HepG2 (cell line): ENCODE measurements around the gene RGL1. TPM values are rescaled to one million over a fixed set of nuclear protein-coding genes. Genes with fewer than 3 reads are reported as not detected.

Source experiments
- ATAC-seq: fragments of 200-7000 bp; cut with Tn5 transposase; 3 replicates; pipeline ENCODE4 v1.9.1; 2020; ENCODE audit warnings: mild to moderate bottlenecking, moderate library complexity
- BruUV-seq: library from RNA; stranded (reverse); fragments of 400-500 nt; replicated peaks from 2 replicates; lab custom pipeline; 2021; lab: Mats Ljungman, UMichigan
- CTCF ChIA-PET: fragments of 300-600 bp; formaldehyde crosslinking; extraction: SDS; loops from one replicate; lab custom pipeline; 2021; ENCODE audit warnings: low total read pairs, inconsistent platforms, low intra/inter-chr PET ratio; lab: Yijun Ruan, JAX
- POLR2A ChIA-PET: fragments of 350-600 bp; sonication (Branson Sonifier 250); formaldehyde crosslinking; loops from one replicate; lab custom pipeline; 2020; ENCODE audit warnings: antibody characterized with exemption, inconsistent platforms; lab: Yijun Ruan, JAX
- DNase-seq: peaks from one replicate; pipeline ENCODE4 v3.0.0-alpha.2; 2015; ENCODE audit warnings: low spot score
- FAIRE-seq: peaks from 3 replicates; lab custom pipeline; 2011; peaks lifted over from hg19 to GRCh38; lab: Jason Lieb, UNC
- H2AFZ ChIP-seq: one replicate; pipeline ENCODE4 v1.6.1; 2011; ENCODE audit warnings: low read length, inconsistent platforms
- H3K27ac ChIP-seq: fragments of 300-600 bp; 3 replicates; pipeline ENCODE4 v1.8.0; 2011; ENCODE audit warnings: mixed run types, mild to moderate bottlenecking, mixed read lengths, low read length, inconsistent platforms; ENCODE audit not compliant: insufficient read depth; ENCODE audit errors: extremely low read length
- H3K27me3 ChIP-seq, 2 experiments: fragments of 200-600 bp in 1 of 2; 2 replicates in 1 of 2; 3 replicates in 1 of 2; pipeline versions ENCODE4 v1.6.0 to v1.8.0; 2011; ENCODE audit warnings: low read length in 2 of 2, mild to moderate bottlenecking in 2 of 2, moderate library complexity in 2 of 2, inconsistent platforms in 1 of 2; ENCODE audit not compliant: insufficient read depth in 2 of 2, control insufficient read depth in 1 of 2
- H3K36me3 ChIP-seq, 2 experiments: fragments of 200-600 bp in 1 of 2; replicated peaks in 1 of 2; 2 replicates in 1 of 2; 3 replicates in 1 of 2; pipeline versions ENCODE4 v1.5.1 to v1.8.0; 2011; ENCODE audit warnings: low read length in 2 of 2, inconsistent platforms in 1 of 2; ENCODE audit not compliant: insufficient read depth in 2 of 2, control insufficient read depth in 1 of 2
- H3K4me1 ChIP-seq: 2 replicates; pipeline ENCODE4 v1.5.1; 2012; ENCODE audit warnings: low read length, inconsistent platforms; ENCODE audit not compliant: insufficient read depth
- H3K4me2 ChIP-seq: 2 replicates; pipeline ENCODE4 v1.6.0; 2011; ENCODE audit warnings: low read depth, low read length, inconsistent platforms
- H3K4me3 ChIP-seq, 3 experiments: fragments of 200-600 bp in 1 of 3; sonication (generic), shearing (Covaris generic) in 1 of 3; replicated peaks in 1 of 3; 2 replicates each; pipeline ENCODE4 v1.5.1; 2011 to 2016; ENCODE audit warnings: low read length in 3 of 3, inconsistent platforms in 2 of 3, low read depth in 2 of 3, mild to moderate bottlenecking in 2 of 3, control low read depth in 1 of 3, mixed read lengths in 1 of 3; ENCODE audit not compliant: insufficient read depth in 1 of 3
- H3K79me2 ChIP-seq: one replicate; pipeline ENCODE4 v1.6.1; 2011; ENCODE audit warnings: low read length, inconsistent platforms; ENCODE audit not compliant: insufficient read depth
- H3K9ac ChIP-seq: 2 replicates; pipeline ENCODE4 v1.6.0; 2011; ENCODE audit warnings: mild to moderate bottlenecking, low read depth, low read length, inconsistent platforms; ENCODE audit not compliant: insufficient read depth
- H3K9me3 ChIP-seq: 2 replicates; pipeline ENCODE4 v1.5.1; 2012; ENCODE audit warnings: mild to moderate bottlenecking, low read length
- H4K20me1 ChIP-seq: 2 replicates; pipeline ENCODE4 v1.6.0; 2011; ENCODE audit warnings: inconsistent platforms, mild to moderate bottlenecking, low read length, moderate library complexity; ENCODE audit not compliant: insufficient read depth
- ELF3 ChIP-seq: IDR thresholded peaks from 2 replicates; pipeline ENCODE4 v1.6.1; 2016; ENCODE audit warnings: missing genetic modification reagents, missing compliant biosample characterization
- FOXA1 ChIP-seq, 2 experiments: fragments of 450-650 bp in 1 of 2; sonication (generic) in 1 of 2; formaldehyde crosslinking in 1 of 2; IDR thresholded peaks; 2 replicates each; pipeline versions ENCODE4 v1.4.0 to v1.6.1; 2016 to 2020; ENCODE audit warnings: missing genetic modification reagents in 1 of 2
- MAFK ChIP-seq, 2 experiments: IDR thresholded peaks in 1 of 2; conservative IDR thresholded peaks in 1 of 2; 2 replicates each; pipeline ENCODE4 v1.6.1; 2011; ENCODE audit warnings: improper control_type of control experiment in 2 of 2, low read length in 2 of 2
- MED1 ChIP-seq: sonication (generic); formaldehyde crosslinking; IDR thresholded peaks from 2 replicates; pipeline ENCODE4 v1.4.0; 2020; ENCODE audit warnings: missing genetic modification reagents
- MEIS1 ChIP-seq: sonication (generic); formaldehyde crosslinking; IDR thresholded peaks from 2 replicates; pipeline ENCODE4 v1.9.0; 2021; ENCODE audit warnings: mild to moderate bottlenecking, missing genetic modification reagents, moderate library complexity, borderline replicate concordance
- NR2F6 ChIP-seq, 2 experiments: IDR thresholded peaks; 2 replicates each; pipeline ENCODE4 v1.6.1; 2016; ENCODE audit warnings: antibody characterized with exemption in 1 of 2, mild to moderate bottlenecking in 1 of 2
- RELA ChIP-seq: sonication (generic); formaldehyde crosslinking; IDR thresholded peaks from 2 replicates; pipeline ENCODE4 v1.4.0; 2020; ENCODE audit warnings: missing genetic modification reagents
- RFX3 ChIP-seq: IDR thresholded peaks from 2 replicates; pipeline ENCODE4 v1.6.1; 2016; ENCODE audit warnings: missing biosample characterization, missing genetic modification reagents
- RORA ChIP-seq: sonication (generic); formaldehyde crosslinking; IDR thresholded peaks from 2 replicates; pipeline ENCODE4 v1.5.0; 2020; ENCODE audit warnings: mild to moderate bottlenecking, missing genetic modification reagents, moderate library complexity
- SIX1 ChIP-seq: sonication (generic); formaldehyde crosslinking; IDR thresholded peaks from 2 replicates; pipeline ENCODE4 v1.4.0; 2020; ENCODE audit warnings: missing genetic modification reagents, borderline replicate concordance
- TBL1XR1 ChIP-seq: fragments of 150-350 bp; IDR thresholded peaks from 2 replicates; pipeline ENCODE4 v1.6.1; 2014; ENCODE audit warnings: borderline replicate concordance, low read length; ENCODE audit not compliant: partially characterized antibody
- TRIM24 ChIP-seq: sonication (generic); formaldehyde crosslinking; IDR thresholded peaks from 2 replicates; pipeline ENCODE4 v1.8.0; 2022; ENCODE audit warnings: mild to moderate bottlenecking, missing genetic modification reagents
- YEATS2 ChIP-seq: sonication (generic); formaldehyde crosslinking; IDR thresholded peaks from 2 replicates; pipeline ENCODE4 v1.4.0; 2020; ENCODE audit warnings: missing genetic modification reagents, borderline replicate concordance
- ZNF17 ChIP-seq: sonication (generic); formaldehyde crosslinking; IDR thresholded peaks from 2 replicates; pipeline ENCODE4 v1.5.0; 2020; ENCODE audit warnings: mild to moderate bottlenecking, missing genetic modification reagents
- ZNF775 ChIP-seq: sonication (generic); formaldehyde crosslinking; IDR thresholded peaks from 2 replicates; pipeline ENCODE4 v1.4.0; 2020; ENCODE audit warnings: missing genetic modification reagents, mild to moderate bottlenecking, moderate library complexity, borderline replicate concordance
- WGBS: methylation state at CpG from one replicate; pipeline ENCODE4 v1.1.6; 2017; ENCODE audit warnings: low lambda C conversion rate; 5-methylcytosine and 5-hydroxymethylcytosine counted together
- in situ Hi-C: cut with HindIII; loops from 2 replicates; pipeline ENCODE4 v1.10.0; 2017; ENCODE audit warnings: low pct_unique_long_range_greater_than_20kb; ENCODE audit not compliant: extremely low pct_ligation_motif_present
- intact Hi-C: fragments of 100-400 bp; cut with micrococcal nuclease; formaldehyde crosslinking; loops from one replicate; pipeline ENCODE4 v1.10.0; 2022; ENCODE audit not compliant: unreplicated experiment
- polyA plus RNA-seq, 8 experiments: library from polyadenylated mRNA; depleted of rRNA in 3 of 8; stranded (reverse) in 7 of 8; unstranded in 1 of 8; fragments of >200 nt; fragmentation: Illumina TruSeq in 4 of 8; extraction: Trizol in 4 of 8; gene quantifications; 2 replicates each; pipeline versions ENCODE4 v1.2.1 to v1.2.3, GENCODE V29; 2011 to 2016; ENCODE audit warnings: low read depth in 4 of 8, missing spikeins in 1 of 8, mixed read lengths in 1 of 8; ENCODE audit not compliant: insufficient read depth in 1 of 8
- total RNA-seq, 5 experiments: library from RNA; depleted of rRNA; stranded (reverse); fragments of >200 nt; fragmentation: Illumina TruSeq; extraction: Trizol; gene quantifications; 2 replicates each; pipeline ENCODE4 v1.2.3, GENCODE V29; 2016; ENCODE audit warnings: low read depth in 1 of 5

Gene RGL1
- total and polyA plus RNA-seq, 2 of the 13 experiments (the other 11 are each of a cell fraction or from before 2014, with no cell fraction given) = 3.5 to 4.7 TPM

- intact Hi-C loops (no loop called here), in situ Hi-C loops (no loop called here)
- no peak overlapping the region for H2AFZ ChIP-seq
- FAIRE-seq (no peak), DNase-seq (no peak), ATAC-seq (no peak)
- TF ChIP-seq MAFK (conservative IDR thresholded peaks at IDR 0.05 in 1 of 2, IDR thresholded peaks at IDR 0.05 in 1 of 2; ENCODE audit: low read length in 2 of 2) (peak; percentile 44 to 67; a peak in 3 of 4 replicates), ZNF17 (CRISPR knock-in tag) (no peak)
- H4K20me1 ChIP-seq = no peaks in the 10 kb centered on the region
- ChIA-PET CTCF (no interaction called here), POLR2A (no interaction called here)
- no peak overlapping the region for H3K4me3 ChIP-seq
- no peak overlapping the region for H3K9ac ChIP-seq
- no peak overlapping the region for H3K27ac ChIP-seq
- peaks cover 16% of the 10 kb centered on the region for H3K4me1 ChIP-seq
- no TSS peak for BruUV-seq
- WGBS = 93% methylated on average over 4 of the region's 4 CpGs
- H3K36me3 ChIP-seq = no peaks in the 10 kb centered on the region; a peak in 1 of 5 replicates
- no peak overlapping the region for H3K4me2 ChIP-seq
- H3K79me2 ChIP-seq = no peaks in the 10 kb centered on the region
- no peaks in the 10 kb centered on the region for H3K27me3 ChIP-seq
- H3K9me3 ChIP-seq = peaks cover 12% of the 10 kb centered on the region; the same call in 1 of the 2 replicates
Observed at GRCh38 chr1:183778568-183779433, 26.1 kb upstream of the RGL1 start.

- Histone ChIP-seq H3K4me1 (peaks cover 16% of the 10 kb centered on the region), H3K27ac (no peak overlapping the region), H3K79me2 (no peaks in the 10 kb centered on the region), H4K20me1 (no peaks in the 10 kb centered on the region), H3K4me2 (0 out of 2 replicates have a peak overlapping the region, but pooled peaks have one; percentile 10), H3K9me3 (peaks cover 4% of the 10 kb centered on the region; the same call in 1 of the 2 replicates), H3K27me3 (no peaks in the 10 kb centered on the region), H2AFZ (no peak overlapping the region), H3K36me3 (no peaks in the 10 kb centered on the region), H3K4me3 (no peak overlapping the region), H3K9ac (no peak overlapping the region)
- CTCF ChIA-PET = no interaction called here
- in situ Hi-C loops (no loop called here), intact Hi-C loops (no loop called here)
- DNase-seq (peak; percentile 61), FAIRE-seq (no peak), ATAC-seq (peak; percentile 62; the same call in 1 of the 3 replicates)
- BruUV-seq = no TSS peak
- POLR2A ChIA-PET = interaction anchor here (1.2 kb wide), 1 partner anchor 25 kb away, joined by 5 read pairs; the partner anchor contains the start of gene RGL1
- 63% methylated on average over 2 of the region's 2 CpGs for WGBS
- TF ChIP-seq RFX3 (0 out of 2 replicates have a peak, but pooled peaks have one; percentile 7), MED1 (peak; percentile 64), SIX1 (CRISPR knock-in tag) (0 out of 2 replicates have a peak, but pooled peaks have one; percentile 42), NR2F6 (IDR thresholded peaks at IDR 0.05) (peak; percentile 71; the same call in 1 of the 2 replicates), NR2F6 (CRISPR knock-in tag; IDR thresholded peaks at IDR 0.05) (peak; percentile 83), TRIM24 (CRISPR knock-in tag) (no peak), MEIS1 (no peak), YEATS2 (CRISPR knock-in tag) (peak; percentile 26; the same call in 1 of the 2 replicates), ZNF775 (CRISPR knock-in tag) (no peak), RORA (CRISPR knock-in tag) (peak; percentile 98; the same call in 1 of the 2 replicates), RELA (CRISPR knock-in tag) (no peak), FOXA1 (IDR thresholded peaks at IDR 0.05) (no peak), FOXA1 (CRISPR knock-in tag; IDR thresholded peaks at IDR 0.05) (peak; percentile 92), ELF3 (CRISPR knock-in tag) (peak; percentile 87), TBL1XR1 (peak; percentile 87)
Observed at GRCh38 chr1:183780159-183780558, 24.8 kb upstream of the RGL1 start.
